ENCODE results near the gene NAA35.

DNA sequence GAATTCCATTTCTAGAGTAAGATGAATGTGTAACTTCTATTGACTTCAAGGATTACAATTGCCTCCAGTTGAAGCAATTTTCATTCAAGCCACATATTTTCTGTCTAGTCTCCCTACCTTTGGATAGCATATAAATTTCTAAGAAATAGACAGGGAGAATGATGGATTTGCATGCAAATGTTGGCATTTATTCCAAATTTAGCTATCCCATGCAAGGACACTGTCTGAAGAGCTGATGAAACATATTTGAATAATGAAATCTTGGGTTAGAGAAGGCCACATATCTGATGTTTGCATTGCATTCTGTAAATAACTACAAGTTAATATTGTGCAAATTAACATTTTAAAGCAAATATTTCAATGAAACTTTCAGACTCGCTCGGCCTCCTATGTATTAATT lies 36.0 kb upstream of the NAA35 start:
- TF ChIP-seq, protein P1, sequence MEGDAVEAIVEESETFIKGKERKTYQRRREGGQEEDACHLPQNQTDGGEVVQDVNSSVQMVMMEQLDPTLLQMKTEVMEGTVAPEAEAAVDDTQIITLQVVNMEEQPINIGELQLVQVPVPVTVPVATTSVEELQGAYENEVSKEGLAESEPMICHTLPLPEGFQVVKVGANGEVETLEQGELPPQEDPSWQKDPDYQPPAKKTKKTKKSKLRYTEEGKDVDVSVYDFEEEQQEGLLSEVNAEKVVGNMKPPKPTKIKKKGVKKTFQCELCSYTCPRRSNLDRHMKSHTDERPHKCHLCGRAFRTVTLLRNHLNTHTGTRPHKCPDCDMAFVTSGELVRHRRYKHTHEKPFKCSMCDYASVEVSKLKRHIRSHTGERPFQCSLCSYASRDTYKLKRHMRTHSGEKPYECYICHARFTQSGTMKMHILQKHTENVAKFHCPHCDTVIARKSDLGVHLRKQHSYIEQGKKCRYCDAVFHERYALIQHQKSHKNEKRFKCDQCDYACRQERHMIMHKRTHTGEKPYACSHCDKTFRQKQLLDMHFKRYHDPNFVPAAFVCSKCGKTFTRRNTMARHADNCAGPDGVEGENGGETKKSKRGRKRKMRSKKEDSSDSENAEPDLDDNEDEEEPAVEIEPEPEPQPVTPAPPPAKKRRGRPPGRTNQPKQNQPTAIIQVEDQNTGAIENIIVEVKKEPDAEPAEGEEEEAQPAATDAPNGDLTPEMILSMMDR (IDR thresholded peaks at IDR 0.05; ENCODE audit: extremely low read depth in 1 of 2, insufficient read depth in 1 of 2, low read depth in 1 of 2, low read length in 2 of 2) = no peak
- TF ChIP-seq POLR2A (IDR thresholded peaks at IDR 0.05; ENCODE audit: low read depth, low read length) (no peak), POLR2AphosphoS5 (IDR thresholded peaks at IDR 0.05; ENCODE audit: insufficient read depth, low read depth, low read length) (no peak), EZH2 (IDR thresholded peaks at IDR 0.05; ENCODE audit: borderline replicate concordance, low read depth, low read length, severe bottlenecking) (no peak), MYC (IDR thresholded peaks at IDR 0.05; ENCODE audit: low read depth, low read length) (no peak), FOS (IDR thresholded peaks at IDR 0.05; ENCODE audit: borderline replicate concordance, insufficient read depth, low read length) (no peak), GATA2 (IDR thresholded peaks at IDR 0.05; ENCODE audit: insufficient read depth, insufficient read length, low read depth, low read length) (no peak), JUN (IDR thresholded peaks at IDR 0.05; ENCODE audit: borderline replicate concordance, insufficient read depth, insufficient read length, low read depth) (no peak)
- TF ChIP-seq, protein P2, sequence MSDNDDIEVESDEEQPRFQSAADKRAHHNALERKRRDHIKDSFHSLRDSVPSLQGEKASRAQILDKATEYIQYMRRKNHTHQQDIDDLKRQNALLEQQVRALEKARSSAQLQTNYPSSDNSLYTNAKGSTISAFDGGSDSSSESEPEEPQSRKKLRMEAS (IDR thresholded peaks at IDR 0.05; ENCODE audit: insufficient read depth, insufficient read length) = no peak
